Heart right ventricle (tissue), 16 donors: ENCODE results near the gene ZNF426. TPM values are rescaled to one million over a fixed set of nuclear protein-coding genes. Genes with fewer than 3 reads are reported as not detected.
A peak's percentile ranks its signal among the peaks of the same experiment; 100 is the strongest.

Experiments
- ATAC-seq, 8 donors: fragments of 200-7000 bp; cut with Tn5 transposase; one replicate each; pipeline ENCODE4 v1.9.1; 2020; ENCODE audit warnings: mild to moderate bottlenecking in 8 of 8, moderate library complexity in 8 of 8, moderate number of reproducible peaks in 1 of 8
- DNase-seq, 2 donors: peaks; one replicate each; pipeline ENCODE4 v3.0.0-alpha.2; 2020
- H3K27ac ChIP-seq, 10 donors: fragments of 200-600 bp; sonication (generic) in 2 of 10; one replicate each; pipeline versions ENCODE4 v1.5.0 to v1.8.0; 2020 to 2022; ENCODE audit warnings: mild to moderate bottlenecking in 3 of 10
- H3K27me3 ChIP-seq, 7 donors: fragments of 200-600 bp; one replicate each; pipeline ENCODE4 v1.8.0; 2021 to 2022; ENCODE audit warnings: mild to moderate bottlenecking in 2 of 7
- H3K36me3 ChIP-seq, 9 donors: fragments of 200-600 bp; sonication (generic) in 1 of 9; one replicate each; pipeline versions ENCODE4 v1.5.0 to v1.8.0; 2020 to 2022; ENCODE audit warnings: mild to moderate bottlenecking in 2 of 9
- H3K4me1 ChIP-seq, 9 donors: fragments of 200-600 bp; sonication (generic) in 1 of 9; one replicate each; pipeline versions ENCODE4 v1.5.0 to v1.8.0; 2020 to 2022; ENCODE audit warnings: mild to moderate bottlenecking in 4 of 9
- H3K4me3 ChIP-seq, 10 donors: fragments of 200-600 bp; sonication (generic) in 2 of 10; one replicate each; pipeline versions ENCODE4 v1.5.0 to v1.8.0; 2020 to 2022; ENCODE audit warnings: mild to moderate bottlenecking in 7 of 10, moderate library complexity in 2 of 10
- H3K9me3 ChIP-seq, 11 donors: fragments of 200-600 bp in 10 of 11; sonication (generic) in 2 of 11; one replicate each; pipeline versions ENCODE4 v1.5.0 to v1.8.0; 2013 to 2022; ENCODE audit warnings: mild to moderate bottlenecking in 2 of 11, control low read depth in 1 of 11, moderate library complexity in 1 of 11
- WGBS, 2 donors: extraction: QIAGEN DNeasy Blood & Tissue Kit; methylation state at CpG; one replicate each; pipeline ENCODE4 v1.1.7; 2013; ENCODE audit warnings: inconsistent platforms in 1 of 2; 5-methylcytosine and 5-hydroxymethylcytosine counted together
- intact Hi-C, 10 donors: fragments of 100-400 bp; cut with DNase I; formaldehyde crosslinking; loops; one replicate each; pipeline versions ENCODE4 v1.11.1 to v1.14.2; 2022
- polyA plus RNA-seq, 2 donors: library from polyadenylated mRNA; stranded (reverse); fragments of 200-250 nt; gene quantifications; one replicate each; pipeline ENCODE4 v1.2.3, GENCODE V29; 2013
- total RNA-seq, 10 donors: library from RNA; stranded (reverse); fragmentation: NEBNext Ultra II Directional in 3 of 10; extraction: Animal tissue kit (Norgen Biotek cat#: 25700) in 3 of 10; gene quantifications; one replicate each; pipeline versions ENCODE4 v1.2.1 to v1.2.4, GENCODE V29; 2021 to 2023
- TF ChIP-seq, protein P1 (sequence below), 9 donors: fragments of 200-600 bp; sonication (generic) in 2 of 9; IDR thresholded peaks; one replicate each; pipeline versions ENCODE4 v1.5.0 to v1.8.0; 2021 to 2022; ENCODE audit warnings: antibody characterized with exemption in 9 of 9, mild to moderate bottlenecking in 5 of 9, moderate library complexity in 1 of 9
- donor health status: Arrhythmogenic right ventricular cardiomyopathy.
- donor health status: ischemic (EF 13 %, LVEDD 7.1; RV severe dilation, severe dysfunction).
- donor health status: healthy with polysubstance abuse.
- donor health status: DM: no; HTN: yes; CAD: no.
- donor health status: DM: no; HTN: no; CAD: no.
- donor health status: ischemic (EF 25% LVEDD 6.9; RV normal size, moderate dysfunction).
- donor health status: ischemic (EF 25% LVEDD 5.7; RV mildly dilated, moderate dysfunction).
- donor health status: healthy.
- donor health status: DM: yes; HTN: yes; CAD: no.
- donor health status: Ischemic cardiomyopathy.
- donor health status: ischemic (EF 35%, LVEDD 5.7; RV mildly dilated, moderate dysfunction).
- donor health status: nonischemic (EF 11% LVEDD 7.7; RV severe dilation, severe dysfunction).
- donor health status: DM: yes; HTN: yes; CAD: no.
- donor health status: PGD.
- donor health status: ischemic (EF 29% LVEDD 5.4; RV normal size, mild dysfunction).
- donor health status: nonischemic (EF 23%, LVEDD 6.1; RV moderate dilation, normal function).

ZNF426 gene
- total and polyA plus RNA-seq, 12 donors, result 2.6 to 20.2 (median 16.0) TPM

DNA sequence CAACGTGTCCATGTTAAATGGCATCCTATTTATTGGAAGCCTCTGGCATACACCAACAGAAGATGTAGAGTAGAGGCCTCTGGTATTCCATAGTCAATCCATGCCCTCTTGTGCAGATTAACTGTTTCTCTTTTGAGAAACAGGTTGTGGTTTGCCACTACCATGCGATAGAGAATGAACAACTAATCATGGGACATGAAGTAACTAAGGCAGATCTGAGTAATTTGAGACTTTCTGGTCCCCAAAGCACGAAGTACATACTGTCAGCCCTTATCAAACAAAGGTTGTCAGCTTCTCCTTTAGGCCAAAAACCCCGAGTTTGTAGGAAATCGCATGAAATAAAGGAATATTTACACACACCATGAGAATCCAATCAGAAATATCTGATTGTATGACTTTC lies 42.3 kb upstream of the ZNF426 start:
- H3K4me3 ChIP-seq, result no peak overlapping the region
- DNase-seq (no peak), ATAC-seq (no peak)
- intact Hi-C loops, result loop anchor here in 5 of 10 donors (5.0 to 10.0 kb wide), 6 partner anchors 42 to 376 kb away; partner anchors contain the start of genes ZNF426 (in 1 of the 5), ZNF561 (in 1 of the 5) and ZNF699 (in 1 of the 5)
- WGBS, 2 donors, result 90 to 93% methylated on average over 5 of the region's 5 CpGs
- no peaks in the 10 kb centered on the region for H3K27me3 ChIP-seq
- TF ChIP-seq, protein P1, sequence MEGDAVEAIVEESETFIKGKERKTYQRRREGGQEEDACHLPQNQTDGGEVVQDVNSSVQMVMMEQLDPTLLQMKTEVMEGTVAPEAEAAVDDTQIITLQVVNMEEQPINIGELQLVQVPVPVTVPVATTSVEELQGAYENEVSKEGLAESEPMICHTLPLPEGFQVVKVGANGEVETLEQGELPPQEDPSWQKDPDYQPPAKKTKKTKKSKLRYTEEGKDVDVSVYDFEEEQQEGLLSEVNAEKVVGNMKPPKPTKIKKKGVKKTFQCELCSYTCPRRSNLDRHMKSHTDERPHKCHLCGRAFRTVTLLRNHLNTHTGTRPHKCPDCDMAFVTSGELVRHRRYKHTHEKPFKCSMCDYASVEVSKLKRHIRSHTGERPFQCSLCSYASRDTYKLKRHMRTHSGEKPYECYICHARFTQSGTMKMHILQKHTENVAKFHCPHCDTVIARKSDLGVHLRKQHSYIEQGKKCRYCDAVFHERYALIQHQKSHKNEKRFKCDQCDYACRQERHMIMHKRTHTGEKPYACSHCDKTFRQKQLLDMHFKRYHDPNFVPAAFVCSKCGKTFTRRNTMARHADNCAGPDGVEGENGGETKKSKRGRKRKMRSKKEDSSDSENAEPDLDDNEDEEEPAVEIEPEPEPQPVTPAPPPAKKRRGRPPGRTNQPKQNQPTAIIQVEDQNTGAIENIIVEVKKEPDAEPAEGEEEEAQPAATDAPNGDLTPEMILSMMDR (IDR thresholded peaks at IDR 0.05), result no peak
- H3K4me1 ChIP-seq, result peaks cover 0 to 34% (median 20%) of the 10 kb centered on the region in 9 donors
- peaks cover 0 to 49% (median 6%) of the 10 kb centered on the region in 9 donors for H3K36me3 ChIP-seq
- peak overlapping the region in 1 of 10 donors; percentile 44 for H3K27ac ChIP-seq
- H3K9me3 ChIP-seq, result peaks cover 0 to 67% (median 26%) of the 10 kb centered on the region in 11 donors

DNA sequence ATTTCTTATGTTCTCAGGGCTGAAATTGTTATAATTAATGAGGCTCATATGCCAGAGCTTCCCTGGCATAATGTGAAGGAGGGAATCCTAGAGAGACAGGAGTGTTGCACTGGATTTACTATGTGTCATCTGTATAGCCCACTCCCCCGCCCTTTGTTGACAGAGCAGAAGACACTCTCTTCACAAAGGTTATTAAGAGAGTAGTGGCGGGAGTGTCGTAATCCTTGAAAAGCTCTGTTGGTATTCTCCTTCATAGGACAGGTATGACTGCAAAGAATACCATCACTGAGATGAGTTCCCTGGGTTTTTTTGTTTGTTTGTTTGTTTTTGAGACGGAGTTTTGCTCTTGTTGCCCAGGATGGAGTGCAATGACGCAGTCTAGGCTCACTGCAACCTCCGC lies 31.8 kb upstream of the ZNF426 start:
- Histone ChIP-seq H3K27me3 (no peaks in the 10 kb centered on the region), H3K4me1 (peaks cover 0 to 6% (median 0%) of the 10 kb centered on the region in 9 donors), H3K36me3 (peaks cover 14 to 95% (median 41%) of the 10 kb centered on the region in 9 donors), H3K9me3 (peaks cover 0 to 100% (median 96%) of the 10 kb centered on the region in 11 donors), H3K4me3 (no peak overlapping the region), H3K27ac (no peak overlapping the region)
- intact Hi-C loops, result loop anchor here in 2 of 10 donors (1.0 to 10.0 kb wide), 2 partner anchors 29 to 135 kb away; partner anchors contain the start of gene ZNF266 (in 1 of the 2)
- TF ChIP-seq, protein P1 (IDR thresholded peaks at IDR 0.05), result no peak
- 98 to 100% methylated on average over 6 of the region's 6 CpGs for WGBS, 2 donors
- ATAC-seq, result no peak
- DNase-seq, result no peak

DNA sequence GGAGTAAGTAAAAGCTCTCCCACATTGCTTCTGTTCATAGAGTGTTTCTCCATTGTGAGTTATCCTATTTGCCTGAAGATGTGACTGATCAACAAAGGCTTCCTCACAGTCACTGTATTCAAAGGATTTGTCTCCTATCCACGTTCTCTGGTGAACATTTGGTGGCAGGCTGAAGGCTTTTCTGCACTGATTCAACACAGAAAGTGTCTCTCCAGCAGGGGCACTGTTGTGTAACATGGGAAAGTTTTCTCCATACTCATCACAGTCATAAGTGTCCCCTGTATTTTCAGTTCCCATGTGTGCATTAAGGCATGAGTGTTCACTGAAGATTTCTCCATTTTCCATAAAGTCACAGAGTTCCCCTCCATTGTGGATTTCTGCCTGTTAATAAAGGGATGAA lies 28.3 kb upstream of the ZNF426 start:
- 98 to 100% methylated on average over 1 of the region's 1 CpG for WGBS, 2 donors
- TF ChIP-seq, protein P1 (IDR thresholded peaks at IDR 0.05), result no peak
- H3K4me3 ChIP-seq, result no peak overlapping the region
- no peak for DNase-seq
- H3K27me3 ChIP-seq, result no peaks in the 10 kb centered on the region
- no peaks in the 10 kb centered on the region for H3K4me1 ChIP-seq
- no peak for ATAC-seq
- H3K9me3 ChIP-seq, result peaks cover 0 to 100% (median 97%) of the 10 kb centered on the region in 11 donors
- intact Hi-C loops, result no loop called here
- H3K36me3 ChIP-seq, result peaks cover 14 to 99% (median 71%) of the 10 kb centered on the region in 9 donors
- no peak overlapping the region for H3K27ac ChIP-seq

DNA sequence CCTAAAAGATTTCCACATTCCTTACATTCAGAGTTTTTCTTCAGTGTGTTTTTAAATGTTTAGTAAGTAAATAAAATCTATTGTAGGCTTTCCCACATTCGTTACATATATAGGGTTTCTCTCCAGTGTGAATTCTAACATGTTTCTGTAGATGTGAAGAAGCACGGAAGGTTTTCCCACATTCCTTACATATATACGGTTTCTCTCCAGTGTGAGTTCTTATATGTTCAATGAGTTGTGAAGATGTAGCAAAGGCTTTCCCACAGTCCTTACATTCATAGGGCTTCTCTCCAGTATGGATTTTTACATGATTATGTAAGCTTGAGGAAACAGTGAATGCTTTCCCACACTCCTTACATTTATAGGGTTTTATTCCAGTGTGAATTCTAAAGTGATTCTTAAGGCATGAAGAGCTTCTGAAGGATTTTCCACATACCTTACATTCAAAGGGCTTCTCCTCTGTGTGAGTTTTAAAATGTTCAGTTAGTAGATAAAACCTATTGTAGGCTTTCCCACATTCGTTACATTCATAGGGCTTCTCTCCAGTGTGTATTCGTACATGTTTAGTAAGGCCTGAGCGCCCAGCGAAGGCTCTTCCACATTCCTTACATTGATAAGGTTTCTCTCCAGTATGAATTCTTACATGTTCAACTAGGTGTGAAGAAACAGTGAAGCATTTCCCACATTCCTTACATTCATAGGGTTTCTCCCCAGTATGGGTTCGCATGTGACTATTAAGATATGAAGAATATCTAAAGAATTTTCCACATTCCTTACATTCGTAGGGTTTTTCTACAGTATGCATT lies 27.7 kb upstream of the ZNF426 start:
- WGBS, 2 donors, result 95 to 97% methylated on average over 9 of the region's 9 CpGs
- DNase-seq (no peak), ATAC-seq (no peak)
- Histone ChIP-seq H3K4me3 (no peak overlapping the region), H3K36me3 (peaks cover 14 to 99% (median 77%) of the 10 kb centered on the region in 9 donors), H3K9me3 (peaks cover 0 to 100% (median 98%) of the 10 kb centered on the region in 11 donors), H3K27me3 (no peaks in the 10 kb centered on the region), H3K27ac (no peak overlapping the region), H3K4me1 (no peaks in the 10 kb centered on the region)
- TF ChIP-seq, protein P1 (IDR thresholded peaks at IDR 0.05), result no peak
- intact Hi-C loops, result no loop called here
